Spleen (tissue), 11 donors: ENCODE data around the gene TRIM7. TPM values are rescaled to one million over a fixed set of nuclear protein-coding genes. Genes with fewer than 3 reads are reported as not detected.

ENCODE experiments used
- DNase-seq: peaks from one replicate; pipeline ENCODE4 v3.0.0-alpha.2; 2020
- H3K27ac ChIP-seq, 8 donors: fragments of 200-600 bp; sonication (generic) in 7 of 8; 1 replicate in 4 of 8; 2 replicates in 4 of 8; pipeline versions ENCODE4 v1.5.0 to v1.8.0; 2016 to 2021; ENCODE audit warnings: inconsistent platforms in 4 of 8, mild to moderate bottlenecking in 4 of 8, moderate library complexity in 1 of 8
- H3K27me3 ChIP-seq, 7 donors: fragments of 200-600 bp; sonication (generic) in 6 of 7; replicated peaks in 1 of 7; 1 replicate in 4 of 7; 2 replicates in 3 of 7; pipeline versions ENCODE4 v1.5.0 to v1.8.0; 2016 to 2021; ENCODE audit warnings: inconsistent platforms in 3 of 7, mild to moderate bottlenecking in 1 of 7
- H3K36me3 ChIP-seq, 6 donors: fragments of 200-600 bp; sonication (generic) in 5 of 6; 1 replicate in 4 of 6; 2 replicates in 2 of 6; pipeline versions ENCODE4 v1.5.0 to v1.8.0; 2016 to 2021; ENCODE audit warnings: inconsistent platforms in 2 of 6
- H3K4me1 ChIP-seq, 6 donors: fragments of 200-600 bp; sonication (generic) in 5 of 6; 1 replicate in 3 of 6; 2 replicates in 3 of 6; pipeline versions ENCODE4 v1.5.0 to v1.8.0; 2016 to 2021; ENCODE audit warnings: inconsistent platforms in 3 of 6
- H3K4me3 ChIP-seq, 8 donors: fragments of 200-600 bp; sonication (generic) in 7 of 8; 1 replicate in 4 of 8; 2 replicates in 4 of 8; pipeline versions ENCODE4 v1.5.0 to v1.8.0; 2016 to 2021; ENCODE audit warnings: inconsistent platforms in 4 of 8, mild to moderate bottlenecking in 4 of 8, moderate library complexity in 2 of 8
- H3K9me3 ChIP-seq, 8 donors: fragments of 200-600 bp; sonication (generic) in 7 of 8; 1 replicate in 4 of 8; 2 replicates in 4 of 8; pipeline versions ENCODE4 v1.5.0 to v1.8.0; 2016 to 2021; ENCODE audit warnings: inconsistent platforms in 4 of 8
- POLR2A ChIP-seq, 3 donors: fragments of 450-650 bp; IDR thresholded peaks; one replicate each; pipeline ENCODE4 v1.5.1; 2017; ENCODE audit warnings: antibody characterized with exemption in 3 of 3, mild to moderate bottlenecking in 1 of 3
- POLR2AphosphoS5 ChIP-seq, 3 donors: sonication (generic); formaldehyde crosslinking; IDR thresholded peaks; one replicate each; pipeline ENCODE4 v1.5.1; 2017; ENCODE audit warnings: antibody characterized with exemption in 3 of 3
- WGBS, 5 donors: extraction: QIAGEN DNeasy Blood & Tissue Kit in 3 of 5; methylation state at CpG; one replicate each; pipeline versions ENCODE4 v1.1.5 to v1.1.7; 2013 to 2018; 5-methylcytosine and 5-hydroxymethylcytosine counted together
- intact Hi-C: fragments of 100-400 bp; cut with DNase I; formaldehyde crosslinking; loops from one replicate; pipeline ENCODE4 v1.15.0; 2023; ENCODE audit warnings: low total_unique reads
- polyA plus RNA-seq, 3 donors: library from polyadenylated mRNA; stranded (reverse); fragments of 200-250 nt; gene quantifications; one replicate each; pipeline ENCODE4 v1.2.1, GENCODE V29; 2013
- total RNA-seq, 7 donors: library from RNA; depleted of rRNA in 3 of 7; stranded (reverse); fragments of >200 nt in 3 of 7; fragmentation: NEBNext Ultra II Directional in 4 of 7; extraction: Animal tissue kit (Norgen Biotek cat#: 25700) in 4 of 7; gene quantifications; one replicate each; pipeline versions ENCODE4 v1.1.0 to v1.2.1, GENCODE V29; 2016 to 2021
- TF ChIP-seq, protein P1 (sequence below), 11 experiments: fragments of 200-600 bp in 7 of 11; fragments of 450-650 bp in 4 of 11; sonication (generic) in 4 of 11; IDR thresholded peaks in 8 of 11; conservative IDR thresholded peaks in 3 of 11; 1 replicate in 7 of 11; 2 replicates in 4 of 11; pipeline versions ENCODE4 v1.4.0 to v1.8.0; 2016 to 2021; ENCODE audit warnings: antibody characterized with exemption in 11 of 11, inconsistent platforms in 4 of 11, mild to moderate bottlenecking in 1 of 11
- donor health status: healthy with polysubstance abuse.
- donor health status: DM: no; HTN: no; CAD: no; lungs with moderate emphysema.
- donor health status: DM: no; HTN: no; CAD: no.
- donor health status: Bipolar disorder and iron deficiency.
- donor health status: healthy.
- donor health status: DM: no; HTN: no; CAD: no.
- donor health status: DM: yes; HTN: yes; CAD: no.

Gene TRIM7
- total and polyA plus RNA-seq, 10 donors = 0.81 to 3.9 (median 1.3) TPM

- peaks cover 3 to 60% (median 34%) of the 10 kb centered on the region in 6 donors for H3K4me1 ChIP-seq
- intact Hi-C loops = loop anchor here (5.0 kb wide), 1 partner anchor 51 kb away; the partner anchor contains the start of gene RACK1
- peak overlapping the region; percentile 66 to 95 (median 88) for H3K4me3 ChIP-seq
- 0 to 1% (median 1%) methylated on average over 32 to 64 of the region's 64 CpGs for WGBS, 5 donors
- no peaks in the 10 kb centered on the region for H3K27me3 ChIP-seq
- TF ChIP-seq POLR2AphosphoS5 (IDR thresholded peaks at IDR 0.05) (peak; percentile 91 to 95 (median 95)), POLR2A (IDR thresholded peaks at IDR 0.05) (peak in 2 of 3 donors; percentile 42 to 64)
- TF ChIP-seq, protein P1, sequence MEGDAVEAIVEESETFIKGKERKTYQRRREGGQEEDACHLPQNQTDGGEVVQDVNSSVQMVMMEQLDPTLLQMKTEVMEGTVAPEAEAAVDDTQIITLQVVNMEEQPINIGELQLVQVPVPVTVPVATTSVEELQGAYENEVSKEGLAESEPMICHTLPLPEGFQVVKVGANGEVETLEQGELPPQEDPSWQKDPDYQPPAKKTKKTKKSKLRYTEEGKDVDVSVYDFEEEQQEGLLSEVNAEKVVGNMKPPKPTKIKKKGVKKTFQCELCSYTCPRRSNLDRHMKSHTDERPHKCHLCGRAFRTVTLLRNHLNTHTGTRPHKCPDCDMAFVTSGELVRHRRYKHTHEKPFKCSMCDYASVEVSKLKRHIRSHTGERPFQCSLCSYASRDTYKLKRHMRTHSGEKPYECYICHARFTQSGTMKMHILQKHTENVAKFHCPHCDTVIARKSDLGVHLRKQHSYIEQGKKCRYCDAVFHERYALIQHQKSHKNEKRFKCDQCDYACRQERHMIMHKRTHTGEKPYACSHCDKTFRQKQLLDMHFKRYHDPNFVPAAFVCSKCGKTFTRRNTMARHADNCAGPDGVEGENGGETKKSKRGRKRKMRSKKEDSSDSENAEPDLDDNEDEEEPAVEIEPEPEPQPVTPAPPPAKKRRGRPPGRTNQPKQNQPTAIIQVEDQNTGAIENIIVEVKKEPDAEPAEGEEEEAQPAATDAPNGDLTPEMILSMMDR (IDR thresholded peaks at IDR 0.05 in 8 of 11, conservative IDR thresholded peaks at IDR 0.05 in 3 of 11) = peak in 2 of 11 experiments; percentile 11 to 35
- peak; percentile 98 for DNase-seq
- no peaks in the 10 kb centered on the region for H3K36me3 ChIP-seq
- peak overlapping the region; percentile 74 to 96 (median 94) for H3K27ac ChIP-seq
- no peaks in the 10 kb centered on the region for H3K9me3 ChIP-seq
These were observed 13.3 kb downstream of the TRIM7 start for GRCh38 chr5:181191526-181192336.

GRCh38 chr5:181190711-181191525 lies 14.1 kb downstream of the TRIM7 start:
- intact Hi-C loops = loop anchor here (5.0 kb wide), 1 partner anchor 51 kb away; the partner anchor contains the start of gene RACK1
- Histone ChIP-seq H3K36me3 (no peaks in the 10 kb centered on the region), H3K9me3 (no peaks in the 10 kb centered on the region), H3K4me1 (peaks cover 3 to 60% (median 34%) of the 10 kb centered on the region in 6 donors), H3K27ac (peak overlapping the region; percentile 74 to 96 (median 94)), H3K27me3 (no peaks in the 10 kb centered on the region), H3K4me3 (peak overlapping the region; percentile 66 to 95 (median 88))
- WGBS, 5 donors = 0 to 1% (median 0%) methylated on average over 53 to 66 of the region's 66 CpGs
- DNase-seq = peak; percentile 91
- TF ChIP-seq, protein P1 (IDR thresholded peaks at IDR 0.05 in 8 of 11, conservative IDR thresholded peaks at IDR 0.05 in 3 of 11) = peak in 5 of 11 experiments; percentile 12 to 41 (median 16)
- TF ChIP-seq POLR2A (IDR thresholded peaks at IDR 0.05) (peak in 1 of 3 donors; percentile 25), POLR2AphosphoS5 (IDR thresholded peaks at IDR 0.05) (peak in 1 of 3 donors; percentile 19)

DNA sequence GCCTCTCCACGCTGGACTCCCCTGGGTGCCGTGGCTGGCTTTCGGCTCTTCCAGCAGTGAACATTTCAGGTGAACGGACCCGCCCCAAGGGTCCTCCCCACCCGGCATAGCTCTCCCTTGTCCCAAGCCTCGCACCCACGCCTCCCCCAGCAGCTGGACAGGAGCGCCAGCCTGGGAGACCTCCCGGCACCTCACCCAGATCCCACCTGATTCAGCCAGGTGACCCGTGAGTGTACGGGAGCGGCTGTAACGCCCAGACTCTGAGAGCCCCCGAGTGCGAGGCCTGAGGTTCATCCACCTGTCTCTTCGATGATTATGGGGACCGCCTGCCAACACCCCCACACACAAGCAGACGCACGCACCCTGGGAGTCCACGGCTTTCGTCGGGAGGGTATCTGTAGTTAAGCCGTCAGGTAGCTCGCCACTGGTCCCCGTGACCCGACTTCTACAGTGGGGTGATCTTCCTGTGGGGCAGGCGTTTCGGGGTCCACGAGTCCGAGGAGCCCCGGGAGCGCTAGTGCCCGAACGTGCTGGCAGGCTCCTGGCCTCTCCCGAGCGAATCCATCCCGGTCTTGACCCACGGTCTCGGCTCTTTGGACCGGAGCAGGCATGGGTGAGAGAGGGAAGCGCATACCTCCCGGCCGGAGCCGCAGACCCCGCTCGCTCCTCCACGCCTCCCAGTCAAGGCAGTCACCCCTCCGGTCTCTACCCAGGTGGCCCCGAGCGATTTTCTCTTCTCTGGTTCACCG lies 14.9 kb downstream of the TRIM7 start:
- no peaks in the 10 kb centered on the region for H3K36me3 ChIP-seq
- TF ChIP-seq POLR2AphosphoS5 (IDR thresholded peaks at IDR 0.05) = no peak
- TF ChIP-seq, protein P1 (IDR thresholded peaks at IDR 0.05 in 8 of 11, conservative IDR thresholded peaks at IDR 0.05 in 3 of 11) = no peak
- no peak for TF ChIP-seq POLR2A (IDR thresholded peaks at IDR 0.05)
- no peaks in the 10 kb centered on the region for H3K9me3 ChIP-seq
- WGBS, 5 donors = 0 to 1% (median 0%) methylated on average over 18 to 52 of the region's 52 CpGs
- H3K4me3 ChIP-seq = peak overlapping the region; percentile 66 to 95 (median 88)
- peak; percentile 87 for DNase-seq
- intact Hi-C loops = loop anchor here (5.0 kb wide), 1 partner anchor 52 kb away; the partner anchor contains the start of gene RACK1
- no peaks in the 10 kb centered on the region for H3K27me3 ChIP-seq
- peak overlapping the region; percentile 74 to 96 (median 94) for H3K27ac ChIP-seq
- peaks cover 3 to 65% (median 37%) of the 10 kb centered on the region in 6 donors for H3K4me1 ChIP-seq
